C1 segment of cervical spinal cord (tissue), 14 donors: ENCODE data around the gene PPP1R2.
A peak's percentile ranks its signal among the peaks of the same experiment; 100 is the strongest.
"Not testable (repeated sequence)": the region's sequence is repeated elsewhere in the genome, so short reads cannot be mapped to it uniquely, and the experiment has no call there.

Experiments used
- DNase-seq, 14 donors: peaks; one replicate each; lab custom pipeline; 2025; lab: John Stamatoyannopoulos, UW

Gene PPP1R2

GRCh38 chr3:195542698-195543499 is at the start of gene PPP1R2:
TSS of gene PPP1R2 (minus strand) at chr3:195543325. CDS start at chr3:195543025, 300 bp downstream.
- DNase-seq, result peak; percentile 32 to 90 (median 78)

GRCh38 chr3:195591852-195592251 is 48.7 kb upstream of the PPP1R2 start:
- no peak for DNase-seq

- DNase-seq, result no peak
Observed at GRCh38 chr3:195591220-195591619, 48.1 kb upstream of the PPP1R2 start.

GRCh38 chr3:195590381-195590780 is 47.3 kb upstream of the PPP1R2 start:
- DNase-seq, result not testable (repeated sequence)

- DNase-seq, result not testable (repeated sequence)
Observed at GRCh38 chr3:195589796-195590195, 46.7 kb upstream of the PPP1R2 start.

- DNase-seq, result no peak
Observed at GRCh38 chr3:195587824-195588223, 44.7 kb upstream of the PPP1R2 start.

GRCh38 chr3:195587406-195587805 is 44.3 kb upstream of the PPP1R2 start:
- no peak for DNase-seq

GRCh38 chr3:195584543-195584870 is 41.4 kb upstream of the PPP1R2 start:
- peak in 1 of 14 donors; percentile 11 for DNase-seq

GRCh38 chr3:195583831-195584542 is 40.9 kb upstream of the PPP1R2 start, which contains the start of gene APOD:
TSS of gene APOD (minus strand) at chr3:195583940. CDS start at chr3:195579461, 4,479 bp downstream.
- DNase-seq, result peak in 11 of 14 donors; percentile 8 to 76 (median 48)

- peak in 5 of 14 donors; percentile 22 to 40 (median 25) for DNase-seq
Observed at GRCh38 chr3:195582947-195583346, 39.8 kb upstream of the PPP1R2 start.

- DNase-seq, result peak in 4 of 14 donors; percentile 26 to 46 (median 29)
Observed at GRCh38 chr3:195580744-195581443, 37.8 kb upstream of the PPP1R2 start.

- DNase-seq, result no peak
Observed at GRCh38 chr3:195579281-195579680, 36.2 kb upstream of the PPP1R2 start.

- no peak for DNase-seq
Observed at GRCh38 chr3:195578565-195578964, 35.4 kb upstream of the PPP1R2 start.

- DNase-seq, result no peak
Observed at GRCh38 chr3:195577645-195578177, 34.6 kb upstream of the PPP1R2 start.

- no peak for DNase-seq
Observed at GRCh38 chr3:195574497-195575304, 31.6 kb upstream of the PPP1R2 start.

GRCh38 chr3:195573611-195574496 is 30.7 kb upstream of the PPP1R2 start:
- peak in 1 of 14 donors; percentile 24 for DNase-seq

GRCh38 chr3:195571361-195571760 is 28.2 kb upstream of the PPP1R2 start:
- DNase-seq, result no peak

- no peak for DNase-seq
Observed at GRCh38 chr3:195570912-195571311, 27.8 kb upstream of the PPP1R2 start.

- DNase-seq, result no peak
Observed at GRCh38 chr3:195570344-195570743, 27.2 kb upstream of the PPP1R2 start.

GRCh38 chr3:195568630-195569029 is 25.5 kb upstream of the PPP1R2 start:
- no peak for DNase-seq
